HG03039 (cell line): ENCODE results near the gene CETP.

Experiments used
- ATAC-seq: cut with Tn5 transposase; IDR thresholded peaks from one replicate; pipeline ENCODE4 v1.9.1; 2021; ENCODE audit warnings: mild to moderate bottlenecking, moderate library complexity; ENCODE audit not compliant: unreplicated experiment

The CETP gene

DNA sequence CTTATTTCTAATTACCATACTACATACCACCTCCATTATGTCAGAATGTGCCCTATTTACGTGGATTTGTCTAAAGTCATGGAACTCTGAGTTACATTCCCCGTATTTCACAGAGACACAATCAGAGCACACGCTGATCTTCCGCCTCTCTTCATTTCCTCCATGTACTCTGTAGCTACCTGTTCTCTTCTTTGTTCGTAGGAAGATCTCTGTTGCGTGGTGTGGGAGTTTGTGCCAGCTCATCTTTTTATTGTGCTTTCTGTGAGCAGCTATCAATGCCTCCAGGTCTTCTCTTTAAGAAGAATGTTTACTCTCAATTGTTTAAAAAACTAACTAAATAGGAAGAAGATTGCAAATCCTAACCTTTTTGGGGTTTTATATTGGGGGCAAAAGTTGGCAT lies 54.6 kb downstream of the CETP start:
- ATAC-seq = no peak

DNA sequence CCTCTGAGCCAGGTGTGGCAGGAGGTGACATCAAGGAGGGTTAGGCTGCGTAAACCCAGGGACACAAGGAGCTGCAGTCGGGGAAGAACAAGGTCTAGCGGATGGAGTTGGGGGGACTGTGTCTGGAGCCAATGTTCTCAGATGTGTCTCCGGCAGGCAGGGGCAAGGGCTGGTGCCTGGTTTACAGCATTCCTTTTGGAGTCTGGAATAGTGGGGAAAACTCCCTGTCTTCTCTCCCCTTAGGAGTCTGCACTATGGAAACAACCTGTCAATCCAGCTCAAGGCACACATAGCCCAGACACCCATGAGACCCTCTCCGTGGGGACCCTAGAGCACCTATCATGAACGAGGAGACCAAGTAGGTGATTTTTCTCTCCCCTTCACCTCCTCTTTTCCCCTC lies 55.1 kb downstream of the CETP start:
- ATAC-seq = no peak

DNA sequence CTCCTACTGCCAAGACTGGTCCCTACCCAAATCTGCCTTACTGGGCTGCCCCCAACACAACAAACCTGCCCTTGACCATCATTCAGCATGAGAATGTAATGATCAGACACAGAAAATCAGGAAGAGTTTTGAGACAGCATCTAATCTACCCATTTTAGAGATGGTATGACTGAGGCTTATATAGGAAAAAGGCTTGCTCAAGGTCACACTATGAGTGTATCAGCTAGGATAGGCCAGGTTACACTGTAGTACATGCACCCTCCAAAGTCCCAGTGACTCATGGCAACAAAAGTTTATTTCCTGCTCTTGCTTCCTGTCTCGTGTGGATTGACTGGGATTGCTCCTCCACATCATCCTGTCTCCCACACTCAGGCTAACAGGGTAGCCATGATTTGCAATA lies 55.5 kb downstream of the CETP start:
- ATAC-seq = no peak

DNA sequence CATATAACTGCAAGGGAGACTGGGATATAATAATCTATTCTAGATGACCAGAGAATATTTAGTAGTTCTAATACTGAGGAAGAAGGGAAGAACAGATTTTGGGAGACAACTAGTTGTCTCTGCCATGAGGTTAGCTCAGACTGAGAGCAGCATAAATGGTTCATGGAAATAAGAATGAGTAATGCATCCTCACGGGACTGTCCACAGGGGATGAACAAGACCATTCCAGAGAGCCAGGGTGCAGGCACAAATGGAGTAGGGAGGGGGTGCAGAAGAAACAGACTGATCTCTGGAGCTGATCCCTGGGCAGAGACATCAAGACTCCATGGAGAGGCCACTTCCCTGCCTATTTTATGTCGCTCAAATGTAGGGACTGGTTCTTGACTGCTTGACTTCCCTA lies 58.0 kb downstream of the CETP start:
- no peak for ATAC-seq

DNA sequence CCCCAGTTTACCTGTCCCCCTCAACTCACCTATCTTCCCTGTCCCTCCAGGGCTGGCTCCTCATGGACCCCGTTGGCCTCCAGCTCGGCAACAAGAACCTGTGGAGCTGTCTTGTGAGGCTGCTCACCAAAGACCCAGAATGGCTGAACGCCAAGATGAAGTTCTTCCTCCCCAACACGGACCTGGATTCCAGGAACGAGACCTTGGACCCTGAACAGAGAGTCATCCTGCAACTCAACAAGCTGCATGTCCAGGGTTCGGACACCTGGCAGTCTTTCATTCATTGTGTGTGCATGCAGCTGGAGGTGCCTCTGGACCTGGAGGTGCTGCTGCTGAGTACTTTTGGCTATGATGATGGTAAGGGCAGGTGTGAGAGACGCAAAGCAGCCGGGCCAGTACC lies 58.9 kb downstream of the CETP start:
- no peak for ATAC-seq

DNA sequence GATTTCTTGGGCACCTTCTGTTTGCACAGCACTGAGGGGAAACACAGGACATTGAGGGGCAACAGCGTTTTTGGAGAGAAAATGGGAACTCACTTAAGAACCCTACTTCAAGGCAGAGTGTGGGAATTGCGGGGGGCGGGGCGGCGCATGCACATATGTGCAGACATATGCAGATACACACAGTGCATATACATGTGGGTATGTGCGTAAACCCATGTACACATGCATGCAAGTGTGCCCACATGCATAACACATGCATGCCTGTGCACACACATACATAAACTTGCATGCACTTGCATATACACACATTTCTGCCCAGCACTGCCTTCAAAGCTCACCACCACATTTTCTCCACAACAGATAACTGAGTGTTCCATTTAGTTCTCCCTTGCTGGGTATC lies 60.0 kb downstream of the CETP start:
- ATAC-seq = no peak

DNA sequence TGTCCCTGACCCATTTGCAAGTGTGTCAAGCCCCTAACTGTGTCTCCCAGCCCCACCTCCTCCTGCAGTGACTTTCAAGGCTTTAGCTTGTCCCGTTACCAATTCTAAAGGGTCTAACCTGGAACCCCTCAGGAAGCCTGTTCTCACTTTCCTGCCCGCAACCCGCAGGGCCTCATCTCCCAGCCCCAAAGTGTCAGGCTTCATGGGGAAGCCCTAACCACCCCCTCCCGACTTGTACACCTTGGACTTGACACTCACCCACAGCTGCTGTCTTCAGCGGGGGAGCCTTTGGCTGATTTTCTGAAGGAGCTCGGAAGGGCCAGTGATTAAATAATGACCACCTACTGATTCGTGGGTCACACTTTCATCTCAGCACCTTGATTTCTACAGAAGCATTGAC lies 60.7 kb downstream of the CETP start:
- ATAC-seq = no peak

DNA sequence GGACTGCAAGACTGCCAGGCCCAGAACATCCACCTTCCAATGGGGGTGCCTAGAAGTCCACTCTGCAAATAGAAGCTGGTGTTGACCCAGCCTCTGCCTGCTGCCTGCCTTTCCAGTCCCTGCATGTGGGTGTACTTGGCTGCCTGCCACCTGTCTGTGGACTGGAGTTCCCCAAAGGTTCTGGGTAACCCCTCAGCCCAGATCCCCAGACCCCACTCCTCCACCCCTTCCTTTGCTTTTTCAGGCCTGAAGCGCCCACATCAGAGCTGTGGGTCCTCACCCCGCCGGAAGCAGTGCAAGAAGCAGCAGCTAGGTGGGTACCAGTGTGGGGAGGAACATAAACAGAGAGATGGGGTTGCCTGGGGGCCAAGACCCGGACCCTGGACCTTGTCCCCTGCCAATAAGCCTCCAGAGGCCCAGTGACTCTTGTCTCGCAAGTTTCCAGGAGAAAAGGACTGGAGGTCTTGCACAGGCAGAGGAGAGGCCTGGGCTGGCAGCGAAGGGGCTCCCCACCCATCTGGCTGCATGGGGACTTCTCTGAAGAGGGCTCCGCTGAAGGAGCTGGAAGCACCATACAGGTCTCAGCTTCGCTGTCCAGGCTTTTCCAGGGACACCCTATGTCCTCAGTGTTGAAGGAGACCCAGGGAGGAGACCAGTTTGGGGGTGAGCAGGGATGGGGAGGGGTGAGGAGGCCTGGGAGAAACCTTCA lies 61.9 kb downstream of the CETP start:
- no peak for ATAC-seq

DNA sequence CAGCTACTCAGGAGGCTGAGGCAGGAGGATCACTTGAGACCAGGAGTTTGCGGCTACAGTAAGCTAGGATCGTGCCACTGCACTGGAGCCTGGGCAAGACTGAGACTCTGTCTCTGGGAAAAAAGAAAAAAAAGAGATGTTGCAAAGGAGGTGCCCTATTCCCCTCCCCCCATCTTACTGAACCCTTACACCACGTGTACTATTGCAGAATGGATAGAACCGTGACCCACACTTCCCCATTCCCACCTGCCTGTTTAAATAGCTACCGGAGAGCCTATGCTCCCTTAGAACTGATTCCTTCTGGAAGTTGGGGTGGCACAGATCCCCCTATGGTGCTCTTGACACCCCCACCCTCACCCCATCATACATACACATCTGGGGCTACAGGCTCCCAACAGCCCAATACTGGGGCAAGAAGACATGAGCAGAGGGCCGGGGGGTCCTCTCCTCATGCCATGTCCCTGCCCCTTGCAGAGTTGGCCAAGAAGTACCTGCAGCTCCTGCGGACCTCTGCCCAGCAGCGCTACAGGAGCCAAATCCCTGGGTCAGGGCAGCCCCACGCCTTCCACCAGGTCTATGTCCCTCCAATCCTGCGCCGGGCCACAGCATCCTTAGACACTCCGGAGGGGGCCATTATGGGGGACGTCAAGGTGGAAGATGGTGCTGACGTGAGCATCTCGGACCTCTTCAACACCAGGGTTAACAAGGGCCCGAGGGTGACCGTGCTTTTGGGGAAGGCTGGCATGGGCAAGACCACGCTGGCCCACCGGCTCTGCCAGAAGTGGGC lies 63.3 kb downstream of the CETP start:
- ATAC-seq = no peak

DNA sequence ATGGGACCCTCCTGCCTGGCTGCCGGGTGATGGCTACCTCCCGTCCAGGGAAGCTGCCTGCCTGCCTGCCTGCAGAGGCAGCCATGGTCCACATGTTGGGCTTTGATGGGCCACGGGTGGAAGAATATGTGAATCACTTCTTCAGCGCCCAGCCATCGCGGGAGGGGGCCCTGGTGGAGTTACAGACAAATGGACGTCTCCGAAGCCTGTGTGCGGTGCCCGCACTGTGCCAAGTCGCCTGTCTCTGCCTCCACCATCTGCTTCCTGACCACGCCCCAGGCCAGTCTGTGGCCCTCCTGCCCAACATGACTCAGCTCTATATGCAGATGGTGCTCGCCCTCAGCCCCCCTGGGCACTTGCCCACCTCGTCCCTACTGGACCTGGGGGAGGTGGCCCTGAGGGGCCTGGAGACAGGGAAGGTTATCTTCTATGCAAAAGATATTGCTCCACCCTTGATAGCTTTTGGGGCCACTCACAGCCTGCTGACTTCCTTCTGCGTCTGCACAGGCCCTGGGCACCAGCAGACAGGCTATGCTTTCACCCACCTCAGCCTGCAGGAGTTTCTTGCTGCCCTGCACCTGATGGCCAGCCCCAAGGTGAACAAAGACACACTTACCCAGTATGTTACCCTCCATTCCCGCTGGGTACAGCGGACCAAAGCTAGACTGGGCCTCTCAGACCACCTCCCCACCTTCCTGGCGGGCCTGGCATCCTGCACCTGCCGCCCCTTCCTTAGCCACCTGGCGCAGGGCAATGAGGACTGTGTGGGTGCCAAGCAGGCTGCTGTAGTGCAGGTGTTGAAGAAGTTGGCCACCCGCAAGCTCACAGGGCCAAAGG lies 64.4 kb downstream of the CETP start:
- ATAC-seq = no peak

DNA sequence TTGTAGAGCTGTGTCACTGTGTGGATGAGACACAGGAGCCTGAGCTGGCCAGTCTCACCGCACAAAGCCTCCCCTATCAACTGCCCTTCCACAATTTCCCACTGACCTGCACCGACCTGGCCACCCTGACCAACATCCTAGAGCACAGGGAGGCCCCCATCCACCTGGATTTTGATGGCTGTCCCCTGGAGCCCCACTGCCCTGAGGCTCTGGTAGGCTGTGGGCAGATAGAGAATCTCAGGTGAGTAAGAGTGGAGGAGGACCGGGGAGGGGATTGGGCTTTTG lies 65.0 kb downstream of the CETP start:
- ATAC-seq = no peak

DNA sequence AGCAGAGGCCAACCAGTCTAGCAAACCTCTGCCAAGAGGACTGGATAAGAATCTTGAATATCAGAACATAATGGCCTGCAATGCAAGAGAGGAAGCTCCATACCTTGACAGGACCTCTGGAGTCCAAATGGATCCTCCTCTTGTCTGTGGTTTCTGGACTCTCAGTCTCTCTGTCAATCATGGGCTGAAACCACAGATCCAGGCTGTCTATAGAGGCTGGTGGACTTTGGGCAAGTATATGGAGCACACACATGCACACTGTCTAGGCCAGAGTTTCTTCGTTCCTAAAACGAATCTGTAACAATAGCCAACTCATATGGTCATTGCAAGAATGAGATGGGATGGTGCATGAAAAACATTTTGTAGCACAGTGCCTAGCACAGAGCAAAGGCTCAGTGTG lies 65.3 kb downstream of the CETP start:
- ATAC-seq = no peak

DNA sequence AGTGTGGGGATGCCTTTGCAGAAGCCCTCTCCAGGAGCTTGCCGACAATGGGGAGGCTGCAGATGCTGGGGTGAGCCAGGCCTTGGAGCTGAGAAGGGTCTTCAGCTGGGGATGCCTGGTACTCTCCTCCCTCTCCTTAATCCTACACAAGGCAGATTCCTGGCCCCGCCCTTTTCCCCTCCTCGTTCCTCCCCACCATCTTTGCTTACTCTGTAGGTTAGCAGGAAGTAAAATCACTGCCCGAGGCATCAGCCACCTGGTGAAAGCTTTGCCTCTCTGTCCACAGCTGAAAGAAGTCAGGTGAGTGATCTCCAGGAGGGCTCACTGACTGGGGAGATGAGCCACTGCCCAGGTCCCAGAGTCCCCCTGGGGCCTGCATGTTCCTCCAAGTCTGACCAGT lies 66.3 kb downstream of the CETP start:
- ATAC-seq = no peak

DNA sequence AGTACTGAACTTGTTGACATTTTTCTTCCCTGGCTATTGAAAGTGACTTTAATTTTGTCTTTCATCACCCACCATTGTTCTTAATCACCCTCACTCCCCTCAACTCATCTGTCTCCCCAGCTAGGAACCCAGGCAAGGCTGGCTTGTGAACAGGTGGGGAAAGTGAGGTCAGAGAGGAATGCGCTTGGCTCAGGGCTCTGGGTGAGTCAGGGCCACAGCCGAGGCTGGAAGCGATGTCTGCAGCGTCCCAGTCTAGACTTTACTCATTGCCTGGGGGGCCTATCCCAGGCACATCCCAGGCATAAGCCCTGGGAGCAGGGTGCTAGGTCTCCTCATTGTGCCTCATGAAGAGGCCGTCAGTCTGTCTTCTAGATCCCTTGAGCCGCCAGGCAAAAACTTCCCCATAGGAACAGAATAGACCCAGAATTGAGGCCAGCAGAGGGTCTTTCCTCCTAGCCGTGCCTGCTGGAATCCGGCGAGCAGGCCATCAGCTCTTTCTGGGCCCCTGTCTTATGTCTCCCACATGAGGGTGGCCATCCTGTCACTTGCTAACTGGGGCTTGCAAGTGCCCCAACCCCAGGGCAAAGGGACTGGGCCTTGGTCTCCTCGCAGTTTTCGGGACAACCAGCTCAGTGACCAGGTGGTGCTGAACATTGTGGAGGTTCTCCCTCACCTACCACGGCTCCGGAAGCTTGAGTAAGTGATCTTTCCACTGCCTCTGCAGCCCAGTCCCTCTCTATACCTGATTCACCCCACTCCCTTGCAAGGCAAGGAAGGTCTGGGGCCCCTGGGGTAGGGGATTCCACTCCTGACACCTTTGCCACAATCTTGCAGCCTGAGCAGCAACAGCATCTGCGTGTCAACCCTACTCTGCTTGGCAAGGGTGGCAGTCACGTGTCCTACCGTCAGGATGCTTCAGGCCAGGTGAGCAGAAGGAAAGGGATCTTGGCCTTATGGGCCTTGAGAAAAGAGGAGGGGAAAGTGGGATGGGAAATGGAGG lies 67.7 kb downstream of the CETP start:
- no peak for ATAC-seq

DNA sequence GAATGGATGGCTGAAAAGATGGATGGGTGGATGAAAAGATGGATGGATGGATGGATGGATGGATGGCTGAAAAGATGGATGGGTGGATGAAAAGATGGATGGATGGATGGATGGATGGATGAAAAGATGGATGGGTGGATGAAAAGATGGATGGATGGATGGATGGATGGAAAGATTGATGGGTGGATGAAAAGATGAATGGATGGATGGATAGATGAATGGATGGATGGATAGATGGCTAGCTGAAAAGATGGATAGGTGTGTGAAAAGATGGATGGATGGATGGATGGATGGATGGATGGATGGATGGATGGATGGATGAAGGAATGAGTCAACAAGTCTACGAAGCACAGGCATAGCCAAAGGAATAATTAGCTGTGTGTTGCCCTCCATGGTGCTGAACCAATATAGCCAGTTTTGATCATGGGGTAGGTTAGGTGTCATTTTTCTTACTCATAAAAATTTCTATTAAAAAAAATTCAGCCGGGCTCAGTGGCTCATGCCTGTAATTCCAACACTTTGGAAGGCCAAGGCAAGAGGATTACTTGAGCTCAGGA lies 68.7 kb downstream of the CETP start:
- ATAC-seq = no peak

DNA sequence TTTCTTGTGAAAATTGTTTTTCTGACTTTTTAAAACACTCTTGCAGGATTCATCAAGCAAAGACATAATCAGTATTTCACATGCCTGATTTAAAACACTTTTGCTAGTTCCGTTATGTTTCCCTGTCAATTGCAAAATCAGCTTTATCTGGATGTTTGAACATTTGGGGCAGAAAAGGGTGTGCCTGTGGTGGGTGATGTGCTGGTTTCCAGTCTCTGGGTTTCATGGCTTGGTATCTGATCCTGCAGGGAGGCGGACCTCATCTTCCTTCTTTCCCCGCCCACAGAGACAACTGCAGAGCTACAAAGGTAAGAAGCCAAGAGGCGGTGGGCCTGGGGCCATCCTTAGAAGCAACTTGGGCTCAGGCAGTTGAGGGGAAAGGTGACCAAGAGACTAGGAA lies 69.4 kb downstream of the CETP start:
- no peak for ATAC-seq

DNA sequence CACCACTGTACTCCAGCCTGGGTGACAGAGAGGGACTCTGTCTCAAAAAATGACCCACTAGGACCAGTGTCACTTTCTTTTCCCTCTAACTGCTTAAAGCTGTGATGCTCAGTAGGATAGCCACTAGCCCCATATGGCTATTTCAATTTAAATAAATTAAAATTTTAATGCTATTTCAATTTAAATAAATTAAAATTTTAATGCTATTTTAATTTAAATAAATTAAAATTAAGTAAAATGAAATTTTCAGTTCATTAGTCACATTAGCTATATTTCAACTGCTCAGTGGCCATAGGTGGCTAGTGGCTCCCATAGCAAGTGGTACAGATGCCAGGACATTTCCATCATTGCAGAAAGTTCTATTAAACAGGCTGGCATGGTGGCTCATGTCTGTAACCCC lies 70.6 kb downstream of the CETP start:
- ATAC-seq = no peak

DNA sequence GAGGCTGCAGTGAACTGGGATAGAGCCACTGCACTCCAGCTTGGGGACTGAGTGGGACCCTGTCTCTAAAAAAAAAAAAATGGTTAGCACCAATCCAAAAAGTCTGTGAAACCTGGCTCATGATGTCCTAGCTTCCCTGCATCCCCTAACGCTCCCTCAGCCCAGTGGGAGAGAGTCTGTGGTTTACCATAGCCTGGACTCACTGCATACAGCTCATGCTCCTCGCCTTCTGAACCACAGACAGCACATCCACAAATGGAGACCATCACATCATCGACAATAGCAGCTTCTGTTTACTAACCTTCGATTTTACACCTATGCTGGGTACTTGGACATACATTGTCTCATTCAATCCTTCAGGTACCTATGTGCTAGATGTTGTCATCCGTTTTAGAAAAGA lies 71.2 kb downstream of the CETP start:
- ATAC-seq = no peak
